Measurements from ENCODE around the gene CLTB.

GRCh38 chr5:176420972-176421544, 4.7 kb upstream of the CLTB start:
- TF ChIP-seq CTCF (IDR thresholded peaks at IDR 0.05) (no peak), EP300 (IDR thresholded peaks at IDR 0.05; ENCODE audit: low read depth) (no peak), POLR2A (IDR thresholded peaks at IDR 0.05) (no peak)
